Smooth muscle cell (in vitro differentiated cells): ENCODE measurements around the gene FAM168A. TPM values are rescaled to one million over a fixed set of nuclear protein-coding genes. Genes with fewer than 3 reads are reported as not detected.

ENCODE experiments used
- DNase-seq: peaks from one replicate; lab custom pipeline; 2025; ENCODE audit not compliant: unreplicated experiment; lab: John Stamatoyannopoulos, UW
- H2AFZ ChIP-seq: fragments of 200-600 bp; sonication (generic); 2 replicates; pipeline ENCODE4 v1.6.0; 2016; ENCODE audit warnings: antibody characterized with exemption, low read depth, mild to moderate bottlenecking
- H3F3A ChIP-seq: fragments of 200-600 bp; sonication (generic); 2 replicates; pipeline ENCODE4 v1.6.0; 2017; ENCODE audit warnings: antibody characterized with exemption, low read depth
- H3K27ac ChIP-seq: fragments of 200-600 bp; sonication (generic); 2 replicates; pipeline ENCODE4 v1.5.1; 2016; ENCODE audit warnings: low read depth, mild to moderate bottlenecking
- H3K27me3 ChIP-seq: fragments of 200-600 bp; sonication (generic); 2 replicates; pipeline ENCODE4 v1.6.1; 2016; ENCODE audit warnings: low read depth, mild to moderate bottlenecking
- H3K36me3 ChIP-seq: fragments of 200-600 bp; sonication (generic); 2 replicates; pipeline ENCODE4 v1.5.1; 2016; ENCODE audit warnings: low read depth
- H3K4me1 ChIP-seq: fragments of 200-600 bp; sonication (generic); 2 replicates; pipeline ENCODE4 v1.5.1; 2016; ENCODE audit warnings: low read depth
- H3K4me2 ChIP-seq: fragments of 200-600 bp; sonication (generic); 2 replicates; pipeline ENCODE4 v1.6.0; 2016; ENCODE audit warnings: mild to moderate bottlenecking
- H3K4me3 ChIP-seq: fragments of 200-600 bp; sonication (generic); 2 replicates; pipeline ENCODE4 v1.5.1; 2016; ENCODE audit warnings: mild to moderate bottlenecking
- H3K79me2 ChIP-seq: fragments of 200-600 bp; sonication (generic); 2 replicates; pipeline ENCODE4 v1.6.0; 2016; ENCODE audit warnings: low read depth, mild to moderate bottlenecking
- H3K9ac ChIP-seq: fragments of 200-600 bp; sonication (generic); 2 replicates; pipeline ENCODE4 v1.6.0; 2016; ENCODE audit warnings: low read depth
- H3K9me3 ChIP-seq: fragments of 200-600 bp; sonication (generic); replicated peaks from 2 replicates; pipeline ENCODE4 v1.5.1; 2016; ENCODE audit warnings: low read depth
- H4K20me1 ChIP-seq: fragments of 200-600 bp; sonication (generic); 2 replicates; pipeline ENCODE4 v1.6.0; 2016; ENCODE audit warnings: low read depth
- WGBS: methylation state at CpG from one replicate; pipeline ENCODE4 v1.1.7; 2016; ENCODE audit warnings: low lambda C conversion rate; 5-methylcytosine and 5-hydroxymethylcytosine counted together
- polyA plus RNA-seq: library from polyadenylated mRNA; unstranded; fragments of >200 nt; fragmentation: Nextera tagmentation; extraction: Ambion mirVana; gene quantifications from 2 replicates; pipeline ENCODE4 v1.2.1, GENCODE V29; 2016
- total RNA-seq: library from RNA; depleted of rRNA; stranded (reverse); fragments of >200 nt; gene quantifications from 2 replicates; pipeline ENCODE4 v1.2.3, GENCODE V29; 2014
- TF ChIP-seq, protein P1 (sequence below): fragments of 200-600 bp; sonication (generic); IDR thresholded peaks from 2 replicates; pipeline ENCODE4 v1.5.1; 2017; ENCODE audit warnings: borderline replicate concordance, mild to moderate bottlenecking, antibody characterized with exemption; ENCODE audit not compliant: insufficient read depth, poor library complexity, severe bottlenecking

Gene FAM168A
- total and polyA plus RNA-seq, 2 experiments from 2014 or later = 10.8 to 32.5 TPM

DNA sequence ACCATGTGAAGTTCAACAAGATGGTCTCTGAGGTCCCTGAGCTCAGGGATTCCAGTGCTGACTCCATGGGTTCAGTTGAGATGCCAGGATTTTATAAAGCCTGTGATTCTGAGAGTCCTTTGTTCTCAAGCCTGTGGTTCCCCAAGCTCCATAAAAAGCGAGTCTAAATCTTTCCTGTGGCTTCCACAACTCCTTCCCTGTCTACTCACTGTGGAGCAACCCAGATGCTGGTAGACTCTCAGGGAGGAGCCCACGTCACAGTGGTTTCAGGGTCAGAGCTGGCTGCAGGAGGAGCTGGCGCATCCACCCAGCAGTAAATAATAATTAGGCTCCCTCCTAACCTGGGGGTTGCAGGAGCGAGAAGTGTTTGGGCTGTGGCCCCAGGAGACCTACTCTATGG lies 223.8 kb downstream of the FAM168A start:
- no peak overlapping the region for H3K4me2 ChIP-seq
- H4K20me1 ChIP-seq = peaks cover 16% of the 10 kb centered on the region
- H3K79me2 ChIP-seq = peaks cover 11% of the 10 kb centered on the region
- TF ChIP-seq, protein P1, sequence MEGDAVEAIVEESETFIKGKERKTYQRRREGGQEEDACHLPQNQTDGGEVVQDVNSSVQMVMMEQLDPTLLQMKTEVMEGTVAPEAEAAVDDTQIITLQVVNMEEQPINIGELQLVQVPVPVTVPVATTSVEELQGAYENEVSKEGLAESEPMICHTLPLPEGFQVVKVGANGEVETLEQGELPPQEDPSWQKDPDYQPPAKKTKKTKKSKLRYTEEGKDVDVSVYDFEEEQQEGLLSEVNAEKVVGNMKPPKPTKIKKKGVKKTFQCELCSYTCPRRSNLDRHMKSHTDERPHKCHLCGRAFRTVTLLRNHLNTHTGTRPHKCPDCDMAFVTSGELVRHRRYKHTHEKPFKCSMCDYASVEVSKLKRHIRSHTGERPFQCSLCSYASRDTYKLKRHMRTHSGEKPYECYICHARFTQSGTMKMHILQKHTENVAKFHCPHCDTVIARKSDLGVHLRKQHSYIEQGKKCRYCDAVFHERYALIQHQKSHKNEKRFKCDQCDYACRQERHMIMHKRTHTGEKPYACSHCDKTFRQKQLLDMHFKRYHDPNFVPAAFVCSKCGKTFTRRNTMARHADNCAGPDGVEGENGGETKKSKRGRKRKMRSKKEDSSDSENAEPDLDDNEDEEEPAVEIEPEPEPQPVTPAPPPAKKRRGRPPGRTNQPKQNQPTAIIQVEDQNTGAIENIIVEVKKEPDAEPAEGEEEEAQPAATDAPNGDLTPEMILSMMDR = no peak
- H3K27ac ChIP-seq = peak overlapping the region; percentile 21
- H2AFZ ChIP-seq = no peak overlapping the region
- DNase-seq = no peak
- peaks cover 5% of the 10 kb centered on the region for H3K4me1 ChIP-seq
- no peak overlapping the region for H3K9ac ChIP-seq
- 67% methylated on average over 4 of the region's 4 CpGs for WGBS
- no peaks in the 10 kb centered on the region for H3K36me3 ChIP-seq
- no peaks in the 10 kb centered on the region for H3K27me3 ChIP-seq
- no peak overlapping the region for H3K4me3 ChIP-seq
- no peaks in the 10 kb centered on the region for H3K9me3 ChIP-seq
- H3F3A ChIP-seq = peaks cover 5% of the 10 kb centered on the region

DNA sequence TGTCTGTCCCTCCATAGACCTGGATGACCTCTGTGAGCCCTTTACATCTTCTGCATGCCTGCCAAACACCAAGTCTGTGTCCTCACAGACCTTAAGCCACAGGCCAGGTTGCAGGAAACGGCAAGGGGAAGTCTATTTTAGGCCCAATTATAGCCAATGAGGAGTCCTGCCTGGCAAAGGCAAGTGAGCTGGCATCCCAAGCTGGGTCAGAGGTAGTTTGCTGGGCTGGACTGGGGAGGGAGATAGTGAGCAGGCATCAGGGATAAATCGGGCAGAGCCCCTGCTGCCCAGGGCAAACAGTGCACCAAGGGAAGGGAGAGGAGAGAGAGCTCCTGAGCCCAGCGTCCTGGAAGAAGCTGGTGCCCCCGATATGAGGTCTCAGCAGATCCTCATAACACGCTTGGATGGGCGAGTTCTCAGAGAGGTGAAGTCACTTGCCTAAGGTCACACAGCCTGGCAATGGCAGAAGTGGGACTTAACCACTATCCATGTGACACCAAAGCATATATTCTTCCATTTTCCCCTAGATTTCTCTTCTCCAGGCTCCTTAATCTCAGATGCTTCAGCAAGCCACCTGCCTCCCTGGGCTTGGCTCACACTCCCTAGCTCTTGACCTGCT lies 225.4 kb downstream of the FAM168A start:
- peaks cover 1% of the 10 kb centered on the region for H3K79me2 ChIP-seq
- no peak overlapping the region for H3K27ac ChIP-seq
- peaks cover 5% of the 10 kb centered on the region for H3F3A ChIP-seq
- TF ChIP-seq, protein P1 = no peak
- 74% methylated on average over 6 of the region's 6 CpGs for WGBS
- no peaks in the 10 kb centered on the region for H3K27me3 ChIP-seq
- H3K4me2 ChIP-seq = no peak overlapping the region
- no peaks in the 10 kb centered on the region for H3K9me3 ChIP-seq
- no peak overlapping the region for H3K9ac ChIP-seq
- H2AFZ ChIP-seq = no peak overlapping the region
- no peak for DNase-seq
- H4K20me1 ChIP-seq = peaks cover 3% of the 10 kb centered on the region
- H3K4me1 ChIP-seq = peaks cover 3% of the 10 kb centered on the region
- H3K36me3 ChIP-seq = no peaks in the 10 kb centered on the region
- H3K4me3 ChIP-seq = no peak overlapping the region

DNA sequence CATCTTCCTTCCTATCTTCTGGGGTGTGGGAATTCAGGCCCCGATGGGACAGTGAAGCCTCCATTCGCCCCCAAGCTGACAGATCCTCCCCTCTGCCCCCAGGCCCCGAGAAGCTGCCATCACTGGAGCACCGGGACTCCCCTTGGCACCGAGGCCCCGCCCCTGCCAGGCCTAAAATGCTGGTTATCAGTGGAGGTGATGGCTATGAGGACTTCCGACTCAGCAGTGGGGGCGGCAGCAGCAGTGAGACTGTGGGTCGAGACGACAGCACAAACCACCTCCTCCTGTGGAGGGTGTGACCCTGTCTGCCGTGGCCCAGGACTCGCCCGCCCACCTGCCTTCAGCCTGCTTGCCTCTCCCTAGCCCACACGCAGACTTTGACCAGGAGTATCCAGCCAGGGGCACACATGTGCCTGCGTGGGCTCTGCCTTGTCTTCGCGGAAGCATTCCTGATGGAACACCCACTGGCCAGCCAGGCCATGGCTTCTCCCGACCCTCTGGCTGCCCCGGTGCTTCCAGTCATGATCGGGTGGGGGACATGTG lies 230.4 kb downstream of the FAM168A start:
- TF ChIP-seq, protein P1 = no peak
- no peak overlapping the region for H3K9ac ChIP-seq
- 86% methylated on average over 18 of the region's 20 CpGs for WGBS
- H3K4me2 ChIP-seq = no peak overlapping the region
- H3K27ac ChIP-seq = no peak overlapping the region
- DNase-seq = no peak
- no peak overlapping the region for H2AFZ ChIP-seq
- H4K20me1 ChIP-seq = no peaks in the 10 kb centered on the region
- H3K79me2 ChIP-seq = no peaks in the 10 kb centered on the region
- H3K4me1 ChIP-seq = no peaks in the 10 kb centered on the region
- H3F3A ChIP-seq = no peaks in the 10 kb centered on the region
- H3K36me3 ChIP-seq = no peaks in the 10 kb centered on the region
- H3K9me3 ChIP-seq = no peaks in the 10 kb centered on the region
- H3K4me3 ChIP-seq = no peak overlapping the region
- H3K27me3 ChIP-seq = no peaks in the 10 kb centered on the region

DNA sequence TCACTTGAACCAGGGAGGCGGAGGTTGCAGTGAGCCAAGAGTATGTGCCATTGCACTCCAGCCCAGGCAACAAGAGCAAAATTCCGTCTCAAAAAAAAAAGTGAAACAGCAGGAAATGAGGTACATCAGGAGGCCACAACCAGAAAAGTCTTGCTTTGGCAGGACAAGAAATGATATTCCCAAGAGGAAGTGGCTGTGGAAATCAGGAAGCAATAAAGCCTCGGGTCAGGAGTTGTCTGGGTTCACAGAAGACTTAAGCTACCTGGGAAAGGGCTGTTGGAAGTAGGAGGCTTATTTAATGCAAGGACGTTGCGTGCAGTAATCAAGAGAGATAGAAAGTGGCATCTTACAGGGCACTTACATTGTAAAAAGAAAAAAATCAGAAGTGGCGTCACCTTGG lies 231.0 kb downstream of the FAM168A start:
- TF ChIP-seq, protein P1 = no peak
- Histone ChIP-seq H3K4me2 (no peak overlapping the region), H3K79me2 (no peaks in the 10 kb centered on the region), H3K4me3 (no peak overlapping the region), H3F3A (no peaks in the 10 kb centered on the region), H3K4me1 (no peaks in the 10 kb centered on the region), H3K27ac (no peak overlapping the region), H4K20me1 (no peaks in the 10 kb centered on the region), H3K9ac (no peak overlapping the region), H3K27me3 (no peaks in the 10 kb centered on the region), H2AFZ (no peak overlapping the region), H3K9me3 (no peaks in the 10 kb centered on the region), H3K36me3 (no peaks in the 10 kb centered on the region)
- no peak for DNase-seq
- 96% methylated on average over 6 of the region's 6 CpGs for WGBS
